Activated naive CD4-positive, alpha-beta T cell treated with anti-CD3 and anti-CD28 coated beads for 36 hours (primary cell): Measurements from ENCODE around the gene NCKAP1. TPM values are rescaled to one million over a fixed set of nuclear protein-coding genes. Genes with fewer than 3 reads are reported as not detected.
A peak's percentile ranks its signal among the peaks of the same experiment; 100 is the strongest.
"Not testable (repeated sequence)": the region's sequence is repeated elsewhere in the genome, so short reads cannot be mapped to it uniquely, and the experiment has no call there.

Source experiments
- CTCF ChIA-PET: fragments of 350-600 bp; sonication (Branson Sonifier 250); formaldehyde crosslinking; loops from one replicate; lab custom pipeline; 2021; ENCODE audit warnings: antibody characterized with exemption; lab: Charles Lee
- DNase-seq: peaks from one replicate; pipeline ENCODE4 v3.0.0-alpha.2; 2020
- H3K27ac Mint-ChIP-seq: one replicate; pipeline ENCODE4 v1.8.0; 2021; ENCODE audit warnings: mild to moderate bottlenecking, mixed read lengths
- H3K27me3 Mint-ChIP-seq: one replicate; pipeline ENCODE4 v1.8.0; 2021; ENCODE audit warnings: low read depth, mixed read lengths
- H3K36me3 Mint-ChIP-seq: one replicate; pipeline ENCODE4 v1.8.0; 2021; ENCODE audit warnings: low read depth, mixed read lengths
- H3K4me1 Mint-ChIP-seq: one replicate; pipeline ENCODE4 v1.8.0; 2021; ENCODE audit warnings: low read depth, mixed read lengths
- H3K4me3 Mint-ChIP-seq: one replicate; pipeline ENCODE4 v1.8.0; 2021; ENCODE audit warnings: mild to moderate bottlenecking, moderate library complexity, mixed read lengths
- H3K9me3 Mint-ChIP-seq: one replicate; pipeline ENCODE4 v1.8.0; 2021; ENCODE audit warnings: mixed read lengths
- intact Hi-C: fragments of 100-400 bp; cut with micrococcal nuclease; formaldehyde crosslinking; loops from one replicate; pipeline ENCODE4 v1.15.1; 2023
- total RNA-seq, 2 experiments: library from RNA; stranded (reverse); gene quantifications; one replicate each; pipeline ENCODE4 v1.2.3, GENCODE V29; 2021

The NCKAP1 gene
- total RNA-seq, 2 experiments from 2014 or later = 10.6 to 11.9 TPM

GRCh38 chr2:182910965-182911364, 127.3 kb downstream of the NCKAP1 start:
- Mint-ChIP-seq H3K9me3 (no peaks in the 10 kb centered on the region), H3K4me1 (no peaks in the 10 kb centered on the region), H3K27me3 (no peaks in the 10 kb centered on the region), H3K27ac (no peak overlapping the region), H3K36me3 (no peaks in the 10 kb centered on the region), H3K4me3 (no peak overlapping the region)
- intact Hi-C loops = no loop called here
- DNase-seq = no peak
- CTCF ChIA-PET = no interaction called here

- no peak overlapping the region for H3K27ac Mint-ChIP-seq
Observed at GRCh38 chr2:182907081-182907830, 131.0 kb downstream of the NCKAP1 start.

GRCh38 chr2:182906454-182906853, 131.8 kb downstream of the NCKAP1 start:
- H3K4me1 Mint-ChIP-seq = no peaks in the 10 kb centered on the region
- no peaks in the 10 kb centered on the region for H3K9me3 Mint-ChIP-seq
- intact Hi-C loops = no loop called here
- CTCF ChIA-PET = no interaction called here
- no peak overlapping the region for H3K4me3 Mint-ChIP-seq
- H3K27ac Mint-ChIP-seq = no peak overlapping the region
- DNase-seq = no peak
- no peaks in the 10 kb centered on the region for H3K27me3 Mint-ChIP-seq
- no peaks in the 10 kb centered on the region for H3K36me3 Mint-ChIP-seq

More at GRCh38 chr2:182907081-182907830, 131.0 kb downstream of the NCKAP1 start:
- no peak overlapping the region for H3K4me3 Mint-ChIP-seq
- DNase-seq = no peak
- no peaks in the 10 kb centered on the region for H3K4me1 Mint-ChIP-seq
- intact Hi-C loops = no loop called here
- H3K27me3 Mint-ChIP-seq = no peaks in the 10 kb centered on the region
- CTCF ChIA-PET = no interaction called here
- no peaks in the 10 kb centered on the region for H3K36me3 Mint-ChIP-seq
- H3K9me3 Mint-ChIP-seq = no peaks in the 10 kb centered on the region

GRCh38 chr2:182904844-182905243, 133.4 kb downstream of the NCKAP1 start:
- Mint-ChIP-seq H3K4me3 (no peak overlapping the region), H3K9me3 (no peaks in the 10 kb centered on the region), H3K27ac (no peak overlapping the region), H3K27me3 (no peaks in the 10 kb centered on the region), H3K36me3 (no peaks in the 10 kb centered on the region), H3K4me1 (no peaks in the 10 kb centered on the region)
- intact Hi-C loops = no loop called here
- peak; percentile 7 for DNase-seq
- CTCF ChIA-PET = no interaction called here

- CTCF ChIA-PET = no interaction called here
- intact Hi-C loops = no loop called here
- H3K9me3 Mint-ChIP-seq = no peaks in the 10 kb centered on the region
- H3K27me3 Mint-ChIP-seq = no peaks in the 10 kb centered on the region
- H3K27ac Mint-ChIP-seq = no peak overlapping the region
- H3K4me1 Mint-ChIP-seq = no peaks in the 10 kb centered on the region
- H3K36me3 Mint-ChIP-seq = no peaks in the 10 kb centered on the region
- H3K4me3 Mint-ChIP-seq = no peak overlapping the region
- DNase-seq = no peak
Observed at GRCh38 chr2:182903566-182903965, 134.7 kb downstream of the NCKAP1 start.

- H3K4me1 Mint-ChIP-seq = no peaks in the 10 kb centered on the region
- no peaks in the 10 kb centered on the region for H3K36me3 Mint-ChIP-seq
- no peaks in the 10 kb centered on the region for H3K9me3 Mint-ChIP-seq
- H3K4me3 Mint-ChIP-seq = no peak overlapping the region
- DNase-seq = no peak
- CTCF ChIA-PET = no interaction called here
- intact Hi-C loops = no loop called here
- no peaks in the 10 kb centered on the region for H3K27me3 Mint-ChIP-seq
- H3K27ac Mint-ChIP-seq = no peak overlapping the region
Observed at GRCh38 chr2:182901748-182902147, 136.5 kb downstream of the NCKAP1 start.

- DNase-seq = no peak
- no peak overlapping the region for H3K4me3 Mint-ChIP-seq
- no peak overlapping the region for H3K27ac Mint-ChIP-seq
- H3K4me1 Mint-ChIP-seq = no peaks in the 10 kb centered on the region
- intact Hi-C loops = no loop called here
- CTCF ChIA-PET = no interaction called here
- no peaks in the 10 kb centered on the region for H3K9me3 Mint-ChIP-seq
- no peaks in the 10 kb centered on the region for H3K36me3 Mint-ChIP-seq
- H3K27me3 Mint-ChIP-seq = no peaks in the 10 kb centered on the region
Observed at GRCh38 chr2:182898718-182899117, 139.5 kb downstream of the NCKAP1 start.

- intact Hi-C loops = no loop called here
- Mint-ChIP-seq H3K36me3 (no peaks in the 10 kb centered on the region), H3K4me1 (no peaks in the 10 kb centered on the region), H3K9me3 (no peaks in the 10 kb centered on the region), H3K27me3 (no peaks in the 10 kb centered on the region), H3K4me3 (no peak overlapping the region), H3K27ac (no peak overlapping the region)
- CTCF ChIA-PET = no interaction called here
- DNase-seq = no peak
Observed at GRCh38 chr2:182897137-182897536, 141.1 kb downstream of the NCKAP1 start.

GRCh38 chr2:182895798-182896197, 142.5 kb downstream of the NCKAP1 start:
- intact Hi-C loops = no loop called here
- no peaks in the 10 kb centered on the region for H3K9me3 Mint-ChIP-seq
- H3K27me3 Mint-ChIP-seq = no peaks in the 10 kb centered on the region
- no peaks in the 10 kb centered on the region for H3K36me3 Mint-ChIP-seq
- DNase-seq = no peak
- no peaks in the 10 kb centered on the region for H3K4me1 Mint-ChIP-seq
- H3K4me3 Mint-ChIP-seq = no peak overlapping the region
- no peak overlapping the region for H3K27ac Mint-ChIP-seq
- CTCF ChIA-PET = no interaction called here

GRCh38 chr2:182895169-182895568, 143.1 kb downstream of the NCKAP1 start:
- Mint-ChIP-seq H3K27ac (no peak overlapping the region), H3K36me3 (no peaks in the 10 kb centered on the region), H3K4me1 (no peaks in the 10 kb centered on the region), H3K4me3 (no peak overlapping the region), H3K9me3 (no peaks in the 10 kb centered on the region), H3K27me3 (no peaks in the 10 kb centered on the region)
- CTCF ChIA-PET = no interaction called here
- no peak for DNase-seq
- intact Hi-C loops = no loop called here

GRCh38 chr2:182894174-182894573, 144.1 kb downstream of the NCKAP1 start:
- CTCF ChIA-PET = no interaction called here
- Mint-ChIP-seq H3K4me3 (no peak overlapping the region), H3K27me3 (peaks cover 2% of the 10 kb centered on the region), H3K36me3 (no peaks in the 10 kb centered on the region), H3K27ac (no peak overlapping the region), H3K9me3 (no peaks in the 10 kb centered on the region), H3K4me1 (no peaks in the 10 kb centered on the region)
- DNase-seq = no peak
- intact Hi-C loops = no loop called here

- H3K4me3 Mint-ChIP-seq = no peak overlapping the region
- no peaks in the 10 kb centered on the region for H3K9me3 Mint-ChIP-seq
- H3K4me1 Mint-ChIP-seq = no peaks in the 10 kb centered on the region
- DNase-seq = no peak
- intact Hi-C loops = no loop called here
- H3K36me3 Mint-ChIP-seq = no peaks in the 10 kb centered on the region
- peaks cover 2% of the 10 kb centered on the region for H3K27me3 Mint-ChIP-seq
- no peak overlapping the region for H3K27ac Mint-ChIP-seq
- CTCF ChIA-PET = no interaction called here
Observed at GRCh38 chr2:182893666-182894065, 144.6 kb downstream of the NCKAP1 start.

- H3K4me3 Mint-ChIP-seq, H3K4me1 Mint-ChIP-seq, CTCF ChIA-PET: not testable (repeated sequence)
Observed at GRCh38 chr2:182893035-182893434, 145.2 kb downstream of the NCKAP1 start.

More at GRCh38 chr2:182893035-182893434, 145.2 kb downstream of the NCKAP1 start:
- H3K27ac Mint-ChIP-seq, DNase-seq, intact Hi-C loops, H3K36me3 Mint-ChIP-seq, H3K27me3 Mint-ChIP-seq, H3K9me3 Mint-ChIP-seq: not testable (repeated sequence)
